GM12878 (cell line): Measurements from ENCODE around the gene IGF2R. TPM values are rescaled to one million over a fixed set of nuclear protein-coding genes. Genes with fewer than 3 reads are reported as not detected.

ENCODE experiments used
- ATAC-seq: fragments of 200-7000 bp; cut with Tn5 transposase; 3 replicates; pipeline ENCODE4 v1.9.1; 2020; ENCODE audit warnings: mild to moderate bottlenecking, moderate library complexity
- BruUV-seq: library from RNA; stranded (reverse); fragments of 400-500 nt; replicated peaks from 2 replicates; lab custom pipeline; 2021; lab: Mats Ljungman, UMichigan
- CTCF ChIA-PET: fragments of 300-600 bp; sonication (Branson Sonifier 250); formaldehyde crosslinking; extraction: SDS; loops from one replicate; lab custom pipeline; 2021; ENCODE audit warnings: inconsistent platforms; lab: Yijun Ruan, JAX
- POLR2A ChIA-PET: fragments of 350-600 bp; formaldehyde crosslinking; extraction: SDS; loops from one replicate; lab custom pipeline; 2021; ENCODE audit warnings: inconsistent platforms; lab: Charles Lee
- RAD21 ChIA-PET: fragments of 300-600 bp; sonication (Branson Sonifier 250); formaldehyde crosslinking; loops from one replicate; lab custom pipeline; 2023; ENCODE audit warnings: antibody characterized with exemption; ENCODE audit not compliant: unreplicated experiment; lab: Charles Lee
- SMC1A ChIA-PET: fragments of 300-600 bp; sonication (Branson Sonifier 250); formaldehyde crosslinking; loops from one replicate; lab custom pipeline; 2023; ENCODE audit not compliant: unreplicated experiment, uncharacterized antibody; lab: Charles Lee
- DNase-seq: peaks from one replicate; pipeline ENCODE4 v3.0.0-alpha.2; 2011; ENCODE audit warnings: low read depth, low spot score
- FAIRE-seq: peaks from 3 replicates; lab custom pipeline; 2011; peaks lifted over from hg19 to GRCh38; lab: Jason Lieb, UNC
- H2AFZ ChIP-seq: 2 replicates; pipeline ENCODE4 v1.6.0; 2011; ENCODE audit warnings: low read depth, low read length, control low read depth; ENCODE audit not compliant: control insufficient read depth
- H3K27ac ChIP-seq: 2 replicates; pipeline ENCODE4 v1.5.1; 2011; ENCODE audit warnings: control low read depth; ENCODE audit not compliant: control insufficient read depth, insufficient read depth
- H3K27me3 ChIP-seq, 2 experiments: replicated peaks in 1 of 2; 2 replicates each; pipeline versions ENCODE4 v1.6.0 to v1.6.1; 2011; ENCODE audit warnings: low read length in 1 of 2; ENCODE audit not compliant: control insufficient read depth in 2 of 2, insufficient read depth in 2 of 2
- H3K36me3 ChIP-seq, 2 experiments: 2 replicates each; pipeline ENCODE4 v1.5.1; 2011; ENCODE audit warnings: low read length in 1 of 2; ENCODE audit not compliant: control insufficient read depth in 2 of 2, insufficient read depth in 2 of 2
- H3K4me1 ChIP-seq: 2 replicates; pipeline ENCODE4 v1.6.1; 2011; ENCODE audit warnings: mild to moderate bottlenecking, low read length, moderate library complexity, mixed read lengths; ENCODE audit not compliant: control insufficient read depth, insufficient read depth
- H3K4me2 ChIP-seq: 2 replicates; pipeline ENCODE4 v1.6.0; 2011; ENCODE audit warnings: control low read depth; ENCODE audit not compliant: control insufficient read depth, insufficient read depth
- H3K4me3 ChIP-seq: fragments of 200-600 bp; sonication (generic); 2 replicates; pipeline ENCODE4 v1.5.1; 2016
- H3K79me2 ChIP-seq: 2 replicates; pipeline ENCODE4 v1.6.0; 2011; ENCODE audit warnings: low read length; ENCODE audit not compliant: control insufficient read depth, insufficient read depth
- H3K9ac ChIP-seq: 2 replicates; pipeline ENCODE4 v1.8.0; 2011; ENCODE audit warnings: low read length, control low read depth, mixed read lengths; ENCODE audit not compliant: control insufficient read depth, insufficient read depth
- H3K9me3 ChIP-seq: replicated peaks from 3 replicates; pipeline ENCODE4 v1.5.1; 2011; ENCODE audit warnings: mild to moderate bottlenecking, low read length; ENCODE audit not compliant: control insufficient read depth, insufficient read depth
- H4K20me1 ChIP-seq: 2 replicates; pipeline ENCODE4 v1.6.0; 2011; ENCODE audit not compliant: control insufficient read depth, insufficient read depth
- BHLHE40 ChIP-seq, 2 experiments: fragments of 450-650 bp in 1 of 2; IDR thresholded peaks; 2 replicates each; pipeline ENCODE4 v1.6.1; 2011 to 2017; ENCODE audit warnings: low read depth in 2 of 2, borderline replicate concordance in 1 of 2, improper control_type of control experiment in 1 of 2, low read length in 1 of 2, mild to moderate bottlenecking in 1 of 2
- CBFB ChIP-seq: IDR thresholded peaks from 2 replicates; pipeline ENCODE4 v1.6.1; 2016; ENCODE audit warnings: antibody characterized with exemption, low read depth
- CBX5 ChIP-seq: sonication (generic); IDR thresholded peaks from 2 replicates; pipeline ENCODE4 v1.6.1; 2016; ENCODE audit warnings: low read depth, moderate library complexity, mild to moderate bottlenecking, inconsistent platforms
- CHD1 ChIP-seq: IDR thresholded peaks from 2 replicates; pipeline ENCODE4 v1.6.1; 2012; ENCODE audit warnings: low read depth, low read length, improper control_type of control experiment
- CHD2 ChIP-seq: IDR thresholded peaks from 2 replicates; pipeline ENCODE4 v1.6.1; 2011; ENCODE audit warnings: low read depth, low read length, improper control_type of control experiment, borderline replicate concordance
- FOXK2 ChIP-seq: fragments of 450-650 bp; IDR thresholded peaks from 2 replicates; pipeline ENCODE4 v1.6.1; 2017; ENCODE audit warnings: mild to moderate bottlenecking, moderate library complexity
- HDAC2 ChIP-seq: fragments of 200-600 bp; sonication (generic); IDR thresholded peaks from 2 replicates; pipeline ENCODE4 v1.6.1; 2017
- JUND ChIP-seq: IDR thresholded peaks from 2 replicates; pipeline ENCODE4 v1.6.1; 2012; ENCODE audit warnings: low read depth, mild to moderate bottlenecking, low read length, improper control_type of control experiment, moderate library complexity
- MTA2 ChIP-seq: fragments of 450-650 bp; IDR thresholded peaks from 2 replicates; pipeline ENCODE4 v1.6.1; 2016; ENCODE audit warnings: low read depth, mild to moderate bottlenecking, moderate library complexity
- MXI1 ChIP-seq: fragments of 150-350 bp; IDR thresholded peaks from 2 replicates; pipeline ENCODE4 v1.6.1; 2011; ENCODE audit warnings: low read depth, mild to moderate bottlenecking, inconsistent platforms, low read length, improper control_type of control experiment
- NBN ChIP-seq: fragments of 450-650 bp; IDR thresholded peaks from 2 replicates; pipeline ENCODE4 v1.6.1; 2016
- PBX3 ChIP-seq: IDR thresholded peaks from 2 replicates; pipeline ENCODE4 v1.6.1; 2011; ENCODE audit warnings: mild to moderate bottlenecking, low read depth, low read length, moderate library complexity; ENCODE audit not compliant: insufficient replicate concordance
- PML ChIP-seq: IDR thresholded peaks from 2 replicates; pipeline ENCODE4 v1.6.1; 2012; ENCODE audit warnings: low read length, inconsistent platforms
- POLR2A ChIP-seq: IDR thresholded peaks from 2 replicates; pipeline ENCODE4 v1.6.1; 2011; ENCODE audit warnings: low read depth, mild to moderate bottlenecking, low read length
- RBBP5 ChIP-seq: fragments of 200-600 bp; sonication (generic); conservative IDR thresholded peaks from 2 replicates; pipeline ENCODE4 v1.6.1; 2016
- RELA ChIP-seq: fragments of 450-650 bp; IDR thresholded peaks from 2 replicates; pipeline ENCODE4 v1.8.0; 2014; ENCODE audit warnings: borderline replicate concordance; ENCODE audit not compliant: partially characterized antibody
- SP1 ChIP-seq: IDR thresholded peaks from one replicate; pipeline ENCODE4 v1.6.1; 2011; ENCODE audit warnings: low read depth, low read length
- STAT3 ChIP-seq: IDR thresholded peaks from 2 replicates; pipeline ENCODE4 v1.6.1; 2011; ENCODE audit warnings: low read depth, low read length, improper control_type of control experiment
- SUPT20H ChIP-seq: IDR thresholded peaks from 2 replicates; pipeline ENCODE4 v1.6.1; 2011; ENCODE audit warnings: low read depth, mild to moderate bottlenecking, low read length, moderate library complexity, borderline replicate concordance; ENCODE audit not compliant: control insufficient read depth
- YY1 ChIP-seq: IDR thresholded peaks from 2 replicates; pipeline ENCODE4 v1.6.1; 2011; ENCODE audit warnings: low read depth, mild to moderate bottlenecking, low read length
- ZZZ3 ChIP-seq: IDR thresholded peaks from 2 replicates; pipeline ENCODE4 v1.6.1; 2011; ENCODE audit warnings: low read depth; ENCODE audit not compliant: control insufficient read depth, insufficient read length
- WGBS: methylation state at CpG from one replicate; pipeline ENCODE4 v1.1.6; 2016; ENCODE audit warnings: low lambda C conversion rate; ENCODE audit not compliant: insufficient replicate concordance, insufficient coverage; ENCODE audit errors: missing lambda C conversion rate; 5-methylcytosine and 5-hydroxymethylcytosine counted together
- in situ Hi-C: fragments of 300-500 bp; cut with MboI; formaldehyde crosslinking; loops from 9 replicates; pipeline ENCODE4 v1.14.3; 2018; ENCODE audit warnings: mixed read lengths
- intact Hi-C: fragments of 100-400 bp; cut with micrococcal nuclease; formaldehyde crosslinking; loops from one replicate; pipeline ENCODE4 v1.14.2; 2022; ENCODE audit not compliant: unreplicated experiment
- polyA plus RNA-seq, 11 experiments: library from polyadenylated mRNA; depleted of rRNA in 4 of 11; unstranded in 6 of 11; stranded (reverse) in 5 of 11; fragments of >200 nt; fragmentation: Nextera tagmentation in 4 of 11; fragmentation: Illumina TruSeq in 1 of 11; extraction: Ambion mirVana in 4 of 11; extraction: Trizol in 1 of 11; gene quantifications; 1 replicate in 1 of 11; 2 replicates in 10 of 11; pipeline versions ENCODE4 v1.2.1 to v1.2.3, GENCODE V29; 2011 to 2016; ENCODE audit warnings: inconsistent platforms in 2 of 11, missing spikeins in 2 of 11, low read depth in 1 of 11
- total RNA-seq, 4 experiments: library from RNA; depleted of rRNA in 3 of 4; stranded (reverse); fragments of >200 nt in 3 of 4; fragmentation: Illumina TruSeq in 1 of 4; extraction: Trizol in 1 of 4; gene quantifications; 2 replicates each; pipeline versions ENCODE4 v1.2.1 to v1.2.3, GENCODE V29; 2013 to 2021

Gene IGF2R
- total and polyA plus RNA-seq, 10 of the 15 experiments (the other 5 are each of a cell fraction or from before 2014, with no cell fraction given): 1.00 to 40.1 (median 16.8) TPM

GRCh38 chr6:159981071-159981402 is 12.2 kb downstream of the IGF2R start (continued):
- TF ChIP-seq SUPT20H: no peak
- TF ChIP-seq RBBP5: no peak
- 0 out of 2 replicates have a peak, but pooled peaks have one; percentile 8 for TF ChIP-seq MTA2
- peak in 1 of 2 experiments; percentile 52; a peak in 1 of 4 replicates for TF ChIP-seq BHLHE40 (IDR thresholded peaks at IDR 0.05; ENCODE audit: borderline replicate concordance in 1 of 2, low read depth in 2 of 2, low read length in 1 of 2)
- no peak for TF ChIP-seq JUND
- TF ChIP-seq PBX3: peak; percentile 5
- TF ChIP-seq, all 136 proteins: peak for 7

- peak overlapping the region; percentile 75 for H3K9ac ChIP-seq
- H3K4me2 ChIP-seq: peak overlapping the region; percentile 89
- no peaks in the 10 kb centered on the region for H3K36me3 ChIP-seq
- peak; percentile 63 for ATAC-seq
- SMC1A ChIA-PET: interaction anchor here (0.6 to 15.0 kb wide), 20 partner anchors 9 to 255 kb away, joined by 3 to 95 read pairs (median 4); partner anchors contain the start of genes IGF2R, MRPL18 and WTAP
- peak; percentile 89 for FAIRE-seq
- in situ Hi-C loops: no loop called here
- intact Hi-C loops: no loop called here
- no peaks in the 10 kb centered on the region for H3K27me3 ChIP-seq
- peak overlapping the region; percentile 18; the same call in 1 of the 2 replicates for H2AFZ ChIP-seq
- BruUV-seq: TSS peak; percentile 96
- H3K27ac ChIP-seq: peak overlapping the region; percentile 91
- no peaks in the 10 kb centered on the region for H3K9me3 ChIP-seq
- peaks cover 57% of the 10 kb centered on the region for H3K4me1 ChIP-seq
- H3K79me2 ChIP-seq: peaks cover 97% of the 10 kb centered on the region
- RAD21 ChIA-PET: interaction anchor here (0.7 to 8.9 kb wide), 10 partner anchors 8 to 192 kb away, joined by 3 to 89 read pairs (median 4); partner anchors contain the start of genes IGF2R and MRPL18
- CTCF ChIA-PET: interaction anchor here (0.6 to 2.7 kb wide), 10 partner anchors 8 to 261 kb away, joined by 3 to 12 read pairs (median 3); partner anchors contain the start of genes MRPL18 and WTAP
- 25% methylated on average over 16 of the region's 16 CpGs for WGBS
- peak overlapping the region; percentile 53 for H3K4me3 ChIP-seq
- DNase-seq: peak; percentile 74
- POLR2A ChIA-PET: interaction anchor here (0.5 to 7.9 kb wide), 16 partner anchors 9 to 937 kb away, joined by 3 to 92 read pairs (median 4); partner anchors contain the start of genes IGF2R, MRPL18, TAGAP and TCP1
- H4K20me1 ChIP-seq: no peaks in the 10 kb centered on the region; the same call in 1 of the 2 replicates
- TF ChIP-seq ZZZ3: no peak
- TF ChIP-seq HDAC2: no peak
- TF ChIP-seq SP1: no peak
- peak; percentile 39; the same call in 1 of the 2 replicates for TF ChIP-seq POLR2A
- 0 out of 2 replicates have a peak, but pooled peaks have one; percentile 37 for TF ChIP-seq CHD1
- peak; percentile 34; the same call in 1 of the 2 replicates for TF ChIP-seq PML
- no peak for TF ChIP-seq STAT3
- TF ChIP-seq NBN: no peak
- peak; percentile 62; the same call in 1 of the 2 replicates for TF ChIP-seq CBFB
- TF ChIP-seq FOXK2: peak; percentile 31; the same call in 1 of the 2 replicates
- no peak for TF ChIP-seq RELA
- peak; percentile 97 for TF ChIP-seq MXI1
- no peak for TF ChIP-seq YY1
- peak; percentile 59; the same call in 1 of the 2 replicates for TF ChIP-seq CHD2
- TF ChIP-seq CBX5: no peak
These were observed 12.7 kb downstream of the IGF2R start for GRCh38 chr6:159981403-159982245.
